SK-N-MC (cell line): ENCODE measurements around the gene CEP55.
"Not testable (repeated sequence)": the region's sequence is repeated elsewhere in the genome, so short reads cannot be mapped to it uniquely, and the experiment has no call there.

Experiments used
- DNase-seq: peaks from one replicate; pipeline ENCODE4 v3.0.0-alpha.2; 2011; ENCODE audit warnings: low read depth, low spot score
- H3K27ac ChIP-seq: fragments of 200-600 bp; sonication (generic); 2 replicates; pipeline ENCODE4 v1.5.1; 2016; ENCODE audit warnings: mixed run types
- H3K36me3 ChIP-seq: fragments of 200-600 bp; sonication (generic); 2 replicates; pipeline ENCODE4 v1.6.1; 2017; ENCODE audit warnings: antibody characterized with exemption, low read length, mixed read lengths; ENCODE audit not compliant: insufficient read depth
- H3K4me3 ChIP-seq: fragments of 200-600 bp; sonication (generic); 2 replicates; pipeline ENCODE4 v1.5.1; 2016
- H3K9ac ChIP-seq: fragments of 200-600 bp; sonication (generic); 2 replicates; pipeline ENCODE4 v1.8.0; 2017; ENCODE audit warnings: mixed run types, mixed read lengths; ENCODE audit not compliant: insufficient read length
- H3K9me3 ChIP-seq: fragments of 200-600 bp; sonication (generic); 2 replicates; pipeline ENCODE4 v1.6.1; 2017; ENCODE audit warnings: low read depth, mild to moderate bottlenecking, antibody characterized with exemption, low read length, moderate library complexity, mixed read lengths
- EZH2 ChIP-seq: fragments of 200-600 bp; sonication (generic); IDR thresholded peaks from one replicate; pipeline ENCODE4 v1.6.1; 2017; ENCODE audit warnings: antibody characterized with exemption
- FOXP2 ChIP-seq: optimal IDR thresholded peaks from 2 replicates; pipeline ENCODE3; 2011; ENCODE audit warnings: mild to moderate bottlenecking, moderate library complexity; ENCODE audit not compliant: insufficient read depth; ENCODE audit errors: extremely low read length, control extremely low read depth
- POLR2AphosphoS5 ChIP-seq: IDR thresholded peaks from 2 replicates; pipeline ENCODE4 v1.6.1; 2012; ENCODE audit warnings: mild to moderate bottlenecking, low read depth, low read length, borderline replicate concordance

CEP55 gene

DNA sequence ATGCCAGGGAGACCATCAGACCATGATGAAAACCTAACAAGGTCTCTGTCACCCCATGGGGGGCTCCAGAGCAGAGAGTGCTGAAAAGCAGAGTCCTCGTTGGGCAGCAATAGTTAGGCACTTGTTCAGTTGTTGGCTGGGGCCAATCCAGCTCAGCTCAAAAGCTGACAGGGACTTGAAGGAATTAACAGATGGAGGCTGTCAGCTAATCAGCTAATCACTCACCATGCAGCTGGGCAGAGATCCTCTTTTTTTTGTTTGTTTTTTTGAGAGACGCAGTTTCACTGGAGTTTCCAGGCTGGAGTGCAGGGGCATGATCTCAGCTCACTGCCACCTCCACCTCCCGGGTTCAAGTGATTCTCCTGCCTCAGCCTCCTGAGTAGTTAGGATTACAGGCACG, 18.1 kb downstream of the CEP55 start:
- no peak overlapping the region for H3K9ac ChIP-seq
- H3K4me3 ChIP-seq = no peak overlapping the region
- no peak for DNase-seq
- TF ChIP-seq EZH2 = no peak
- no peak for TF ChIP-seq FOXP2
- no peak for TF ChIP-seq POLR2AphosphoS5
- H3K9me3 ChIP-seq = no peaks in the 10 kb centered on the region
- peaks cover 36% of the 10 kb centered on the region for H3K36me3 ChIP-seq
- H3K27ac ChIP-seq = no peak overlapping the region

GRCh38 chr10:93515071-93516005, 18.9 kb downstream of the CEP55 start:
- TF ChIP-seq FOXP2 (no peak), POLR2AphosphoS5 (no peak), EZH2 (no peak)
- Histone ChIP-seq H3K9ac (no peak overlapping the region), H3K27ac (no peak overlapping the region), H3K9me3 (no peaks in the 10 kb centered on the region), H3K4me3 (no peak overlapping the region), H3K36me3 (peaks cover 44% of the 10 kb centered on the region)
- DNase-seq = no peak

DNA sequence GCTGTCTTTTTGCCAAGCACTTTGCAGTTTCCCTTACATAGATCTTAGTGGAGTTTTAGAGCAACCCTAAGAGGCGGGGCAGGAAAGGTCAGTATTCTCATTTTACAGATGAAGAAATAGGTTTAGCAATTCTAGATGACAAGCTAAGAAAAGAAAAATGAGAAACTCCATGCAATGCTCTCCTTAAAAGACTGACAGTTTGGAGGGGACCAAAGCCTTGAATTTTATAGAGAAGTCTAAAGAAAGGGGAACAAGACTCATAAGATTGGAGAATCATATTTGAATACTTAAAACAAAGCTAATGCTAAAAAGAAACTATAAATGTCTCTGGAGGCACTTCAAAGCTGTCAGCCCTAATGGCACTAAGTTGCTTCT, 19.6 kb downstream of the CEP55 start:
- no peak overlapping the region for H3K27ac ChIP-seq
- no peak for DNase-seq
- TF ChIP-seq EZH2 = no peak
- H3K36me3 ChIP-seq = peaks cover 50% of the 10 kb centered on the region
- no peak overlapping the region for H3K9ac ChIP-seq
- no peak overlapping the region for H3K4me3 ChIP-seq
- no peaks in the 10 kb centered on the region for H3K9me3 ChIP-seq

- no peak overlapping the region for H3K4me3 ChIP-seq
- no peak overlapping the region for H3K9ac ChIP-seq
- TF ChIP-seq POLR2AphosphoS5 (no peak), EZH2 (no peak), FOXP2 (no peak)
- no peaks in the 10 kb centered on the region for H3K9me3 ChIP-seq
- H3K36me3 ChIP-seq = peaks cover 53% of the 10 kb centered on the region
- H3K27ac ChIP-seq = no peak overlapping the region
- DNase-seq = no peak
Observed at GRCh38 chr10:93518531-93518930, 22.1 kb downstream of the CEP55 start.

DNA sequence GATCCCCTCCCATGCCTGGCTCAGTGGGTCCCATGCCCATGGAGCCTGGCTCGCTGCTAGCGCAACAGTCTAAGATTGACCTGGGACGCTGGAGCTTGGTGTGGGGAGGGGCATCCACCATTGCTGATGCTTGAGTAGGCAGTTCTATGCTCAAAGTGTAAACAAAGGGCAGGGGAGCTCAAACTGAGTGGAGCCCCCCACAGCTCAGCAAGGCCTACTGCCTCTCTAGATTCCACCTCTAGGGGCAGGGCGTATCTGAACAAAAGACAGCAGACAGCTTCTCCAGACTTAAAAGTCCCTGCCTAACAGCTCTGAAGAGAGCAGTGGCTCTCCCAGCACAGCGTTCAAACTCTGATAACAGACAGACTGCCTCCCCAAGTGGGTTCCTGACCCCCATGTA, 38.9 kb downstream of the CEP55 start:
- Histone ChIP-seq H3K27ac (no peak overlapping the region), H3K36me3 (no peaks in the 10 kb centered on the region), H3K9ac (no peak overlapping the region), H3K9me3 (no peaks in the 10 kb centered on the region), H3K4me3 (no peak overlapping the region)
- no peak for TF ChIP-seq POLR2AphosphoS5
- TF ChIP-seq FOXP2 = no peak
- no peak for TF ChIP-seq EZH2
- DNase-seq = no peak

DNA sequence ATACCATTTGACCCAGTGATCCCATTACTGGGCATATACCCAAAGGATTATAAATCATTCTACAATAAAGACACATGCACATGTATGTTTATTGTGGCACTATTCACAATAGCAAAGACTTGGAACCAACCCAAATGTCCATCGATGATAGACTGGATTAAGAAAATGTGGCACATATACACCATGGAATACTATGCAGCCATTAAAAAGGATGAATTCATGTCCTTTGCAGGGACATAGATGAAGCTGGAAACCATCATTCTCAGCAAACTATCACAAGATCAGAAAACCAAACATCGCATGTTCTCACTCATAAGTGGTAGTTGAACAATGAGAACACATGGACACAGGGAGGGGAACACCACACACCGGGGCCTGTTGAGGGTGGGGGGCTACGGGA, 44.5 kb downstream of the CEP55 start:
- H3K9ac ChIP-seq, DNase-seq, H3K4me3 ChIP-seq, H3K9me3 ChIP-seq, H3K36me3 ChIP-seq, H3K27ac ChIP-seq: not testable (repeated sequence)

- TF ChIP-seq EZH2 = no peak
- no peak for TF ChIP-seq FOXP2
- TF ChIP-seq POLR2AphosphoS5 = no peak
- H3K36me3 ChIP-seq = no peaks in the 10 kb centered on the region
- no peak overlapping the region for H3K9ac ChIP-seq
- H3K9me3 ChIP-seq = no peaks in the 10 kb centered on the region
- no peak for DNase-seq
- no peak overlapping the region for H3K27ac ChIP-seq
- H3K4me3 ChIP-seq = no peak overlapping the region
Observed at GRCh38 chr10:93541402-93542357, 45.3 kb downstream of the CEP55 start.

DNA sequence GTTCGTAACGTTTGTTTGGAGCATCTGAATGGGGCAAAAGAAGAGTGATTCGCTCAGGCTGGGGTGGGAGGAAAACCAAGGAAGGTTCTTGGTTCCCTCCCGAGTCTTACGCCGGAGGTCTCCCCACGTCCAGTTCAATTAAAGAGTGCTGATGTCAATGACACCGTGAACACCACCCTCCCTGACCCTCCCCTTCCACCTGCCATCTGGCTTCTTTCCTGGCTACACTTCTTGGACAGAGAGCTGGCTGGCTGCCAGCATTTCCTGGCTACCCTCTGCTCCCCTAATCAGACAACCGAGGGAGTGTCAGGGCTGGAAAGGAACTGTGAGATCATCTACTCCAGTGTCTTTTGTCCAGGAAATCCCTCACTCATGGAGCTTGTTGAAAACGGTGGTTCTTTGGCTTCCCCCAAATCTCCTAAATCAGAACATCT, 46.0 kb downstream of the CEP55 start:
- Histone ChIP-seq H3K4me3 (no peak overlapping the region), H3K9me3 (no peaks in the 10 kb centered on the region), H3K27ac (no peak overlapping the region), H3K36me3 (no peaks in the 10 kb centered on the region), H3K9ac (no peak overlapping the region)
- TF ChIP-seq EZH2 (no peak), FOXP2 (no peak), POLR2AphosphoS5 (no peak)
- no peak for DNase-seq

- not testable (repeated sequence) for H3K9ac ChIP-seq, H3K27ac ChIP-seq, DNase-seq, H3K36me3 ChIP-seq, H3K9me3 ChIP-seq, H3K4me3 ChIP-seq
Observed at GRCh38 chr10:93546995-93547394, 50.6 kb downstream of the CEP55 start.
